MV-4-11 (cell line): Measurements from ENCODE around the gene JMJD6.
A peak's percentile ranks its signal among the peaks of the same experiment; 100 is the strongest.
"Not testable (repeated sequence)": the region's sequence is repeated elsewhere in the genome, so short reads cannot be mapped to it uniquely, and the experiment has no call there.

Experiments
- DNase-seq: peaks from one replicate; lab custom pipeline; 2025; lab: John Stamatoyannopoulos, UW

Gene JMJD6

GRCh38 chr17:76736349-76737081 is 10.1 kb upstream of the JMJD6 start:
- peak; percentile 31 for DNase-seq

GRCh38 chr17:76735586-76736348 is 9.4 kb upstream of the JMJD6 start:
- DNase-seq: no peak

DNA sequence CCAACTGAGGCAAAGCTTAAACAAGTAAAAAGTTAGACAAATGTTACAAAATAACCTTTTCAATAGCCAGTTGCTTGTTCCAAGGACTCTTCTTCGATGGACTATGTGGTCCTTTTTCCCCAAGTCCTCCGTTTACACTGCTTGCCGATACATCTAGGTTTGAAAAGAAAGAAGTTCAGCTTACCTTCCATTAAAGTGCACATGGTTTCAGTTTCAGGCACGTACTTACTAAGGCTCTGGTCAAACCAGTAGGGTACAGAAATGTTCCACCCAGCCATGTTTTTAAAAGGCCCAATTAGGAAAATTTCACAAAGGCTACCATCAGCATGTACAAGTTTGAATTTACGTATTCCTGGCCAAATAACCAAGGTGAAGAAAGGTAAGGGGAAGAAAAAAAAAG is 8.6 kb upstream of the JMJD6 start:
- DNase-seq: peak; percentile 35

DNA sequence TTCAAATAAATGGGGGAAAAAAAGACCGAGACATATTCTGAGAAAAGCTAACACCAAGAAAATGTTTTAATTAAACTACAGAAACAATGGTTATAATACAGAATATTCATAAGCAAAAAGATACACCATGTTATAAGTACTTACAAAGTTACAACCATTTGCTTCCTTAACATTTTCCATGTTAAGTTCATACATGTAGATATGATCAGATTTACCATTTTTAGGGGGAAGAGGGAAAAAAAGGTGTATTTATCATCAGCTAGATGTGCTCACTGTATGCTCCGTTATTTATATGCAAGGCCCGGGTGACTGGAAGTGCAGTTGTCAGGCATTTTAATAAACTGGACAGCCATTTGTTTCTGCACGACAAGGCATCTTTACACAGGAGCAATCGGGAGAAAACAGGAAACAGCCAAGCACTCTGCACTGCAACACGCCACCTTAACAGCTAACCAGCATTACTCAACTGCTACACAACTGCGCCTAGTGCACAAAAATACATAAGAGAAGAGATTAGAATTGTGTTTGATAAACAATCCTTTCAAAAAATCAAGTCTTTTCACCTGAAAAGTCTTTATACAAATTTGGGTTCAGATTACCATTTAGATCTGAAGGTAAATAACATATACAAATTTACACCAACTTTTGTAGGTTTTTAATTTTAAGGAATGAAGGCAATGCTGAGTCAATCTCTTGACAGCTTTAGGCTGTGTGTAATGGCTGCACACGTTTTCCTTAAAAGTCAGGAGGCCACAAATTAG is 7.9 kb upstream of the JMJD6 start:
- peak; percentile 46 for DNase-seq

DNA sequence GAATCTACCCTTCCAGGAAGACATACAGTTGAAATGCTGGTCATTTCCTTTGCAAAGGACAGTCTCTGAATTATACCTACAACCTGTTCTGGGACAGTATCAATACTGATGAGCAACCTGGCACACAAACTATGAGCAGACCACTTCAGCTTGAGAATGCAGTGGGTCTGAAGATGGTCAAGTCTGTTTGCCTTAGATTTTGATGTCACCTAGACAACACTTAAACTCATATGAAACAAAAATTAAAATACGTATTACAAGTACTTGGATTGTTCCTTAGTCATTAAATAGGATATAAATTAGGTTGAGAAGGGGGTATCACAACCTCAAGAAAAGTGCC is 7.2 kb upstream of the JMJD6 start:
- no peak for DNase-seq

- DNase-seq: no peak
Measured at GRCh38 chr17:76732734-76733617, 6.6 kb upstream of the JMJD6 start.

DNA sequence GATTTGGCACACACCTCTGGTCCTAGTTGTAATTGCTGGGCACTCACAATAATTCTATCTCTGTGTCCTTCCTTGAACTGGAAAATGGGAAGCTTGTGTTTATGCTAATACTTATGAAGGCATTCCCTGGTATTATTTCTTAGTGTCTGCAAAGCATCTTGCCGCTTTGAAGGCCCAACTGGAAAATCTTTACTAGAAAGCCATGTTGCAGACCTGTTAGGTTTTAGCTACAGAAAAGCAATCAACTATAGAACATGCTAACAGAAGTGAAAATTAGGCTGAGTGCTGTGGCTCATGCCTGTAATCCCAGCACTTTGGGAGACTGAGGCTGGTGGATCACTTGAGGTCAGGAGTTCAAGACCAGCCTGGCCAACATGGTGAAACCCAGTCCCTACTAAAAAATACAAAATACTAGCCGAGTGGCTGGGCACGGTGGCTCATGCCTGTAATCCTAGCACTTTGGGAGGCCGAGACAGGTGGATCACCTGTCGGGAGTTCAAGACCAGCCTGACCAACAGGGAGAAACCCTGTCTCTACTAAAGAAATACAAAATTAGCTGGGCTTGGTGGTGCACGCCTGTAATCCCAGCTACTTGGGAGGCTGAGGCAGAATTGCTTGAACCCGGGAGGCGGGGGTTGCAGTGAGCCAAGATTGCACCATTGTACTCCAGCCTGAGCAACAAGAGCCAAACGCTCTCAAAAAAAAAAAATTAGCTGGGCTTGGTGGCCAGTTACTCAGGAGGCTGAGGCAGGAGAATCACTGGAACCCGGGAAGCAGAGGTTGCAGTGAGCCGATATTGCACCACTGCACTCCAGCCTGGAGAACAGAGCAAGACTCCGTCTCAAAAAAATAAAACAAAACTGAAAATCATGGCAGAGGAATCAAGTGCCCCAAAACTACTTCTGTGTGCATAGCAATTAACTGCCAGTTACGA is 5.7 kb upstream of the JMJD6 start:
- not testable (repeated sequence) for DNase-seq

DNA sequence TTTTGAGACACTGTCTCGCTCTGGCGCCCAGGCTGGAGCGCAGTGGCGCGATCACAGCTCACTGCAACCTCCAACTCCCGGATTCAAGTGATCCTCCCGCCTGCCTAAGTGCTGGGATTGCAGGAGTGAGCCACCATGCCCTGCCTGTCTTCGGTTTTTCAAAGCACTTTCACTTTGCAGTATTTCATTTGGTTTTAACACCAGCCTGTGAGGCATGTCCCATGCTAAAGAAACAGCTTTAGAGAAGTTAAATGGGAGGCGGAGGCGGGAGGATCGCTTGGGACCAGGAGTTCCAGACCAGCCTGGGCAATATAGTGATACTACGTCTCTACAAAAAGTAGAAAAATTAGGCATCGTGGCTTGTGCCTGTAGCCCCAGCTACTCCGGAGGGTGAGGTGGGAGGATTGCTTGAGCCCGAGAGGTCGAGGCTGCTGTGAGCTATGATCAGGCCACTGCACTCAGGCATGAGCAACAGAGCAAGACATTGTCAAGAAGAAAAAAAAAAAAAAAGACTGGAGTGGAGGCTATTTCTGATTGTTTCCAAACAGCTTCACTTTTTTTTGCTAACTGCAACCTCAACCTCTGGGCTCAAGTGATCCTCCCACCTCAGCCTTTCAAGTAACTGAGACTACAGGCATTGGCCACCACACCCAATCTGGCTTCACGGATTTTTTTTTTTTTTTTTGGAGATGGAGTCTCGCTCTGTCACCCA is 1.5 kb upstream of the JMJD6 start:
- DNase-seq: peak; percentile 26

DNA sequence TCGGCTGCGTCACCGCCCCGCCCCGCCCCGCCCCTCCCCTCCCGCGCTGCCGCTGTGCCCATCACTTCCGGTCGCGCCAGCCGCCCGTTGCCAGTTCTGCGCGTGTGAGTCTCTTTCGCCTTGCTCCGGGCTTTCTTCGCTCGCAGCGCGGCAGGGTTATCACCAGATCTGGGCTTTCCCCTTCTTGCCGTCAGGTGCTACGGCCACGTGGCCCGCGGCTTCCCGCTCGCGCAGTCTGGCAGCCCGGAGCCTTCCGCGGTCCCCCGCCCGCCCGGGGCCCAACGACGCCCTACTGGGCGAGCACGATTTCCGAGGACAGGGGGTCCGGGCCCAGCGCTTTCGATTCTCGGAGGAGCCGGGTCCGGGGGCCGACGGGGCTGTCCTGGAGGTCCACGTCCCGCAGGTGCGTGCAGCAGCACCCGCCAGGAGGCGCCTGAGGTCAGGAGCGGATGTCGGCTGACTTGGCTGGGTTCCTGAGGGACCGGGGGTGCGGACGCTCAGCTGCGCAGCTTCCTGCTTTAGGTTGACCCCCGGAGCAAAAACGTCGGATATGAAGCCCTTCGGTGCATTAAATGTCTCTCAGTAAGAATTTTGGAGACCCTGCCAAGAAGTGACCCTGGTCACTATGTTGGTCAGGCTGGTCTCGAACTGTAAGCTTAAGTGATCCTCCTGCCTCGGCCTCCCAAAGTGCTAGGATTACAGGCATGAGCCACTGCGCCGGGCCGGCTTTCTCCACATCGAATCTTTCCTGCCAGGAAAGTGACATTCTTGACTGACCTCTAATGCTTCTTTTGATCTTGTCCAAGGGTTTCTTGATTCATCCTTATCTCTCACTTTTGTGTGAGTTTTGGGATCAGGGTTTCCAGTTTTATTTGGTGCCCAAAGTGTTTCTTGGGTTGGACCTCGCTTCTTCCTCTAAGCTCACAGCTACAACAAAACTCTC is 641 bp upstream of the JMJD6 start, which contains the start of gene METTL23:
Gene METTL23 (plus strand): TSS at position 64 of the 943 bp plus-strand sequence. CDS start 2,872 bp downstream, outside the sequence.
- peak; percentile 64 for DNase-seq

GRCh38 chr17:76725580-76726230 is 701 bp downstream of the JMJD6 start:
- DNase-seq: peak; percentile 47

GRCh38 chr17:76723812-76724211 is 2.6 kb downstream of the JMJD6 start:
- no peak for DNase-seq

GRCh38 chr17:76722977-76723376 is 3.4 kb downstream of the JMJD6 start:
- DNase-seq: not testable (repeated sequence)

DNA sequence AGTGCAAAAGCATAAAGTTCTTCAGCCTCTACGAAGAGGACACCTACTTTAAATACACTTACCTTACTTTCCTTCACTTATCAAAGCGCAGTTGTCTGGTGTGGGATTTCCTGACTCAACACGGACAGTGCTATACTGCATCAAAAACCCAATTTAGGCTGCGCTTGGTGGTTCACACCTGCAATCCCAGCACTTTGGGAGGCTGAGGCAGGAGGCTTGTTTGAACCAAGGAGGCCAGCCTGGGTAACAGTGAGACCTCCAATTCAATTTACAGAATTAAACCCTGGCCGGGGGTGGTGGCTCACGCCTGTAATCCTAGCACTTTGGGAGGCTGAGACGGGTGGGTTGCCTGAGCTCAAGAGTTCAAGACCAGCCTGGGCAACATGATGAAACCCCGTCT is 4.1 kb downstream of the JMJD6 start:
- no peak for DNase-seq

DNA sequence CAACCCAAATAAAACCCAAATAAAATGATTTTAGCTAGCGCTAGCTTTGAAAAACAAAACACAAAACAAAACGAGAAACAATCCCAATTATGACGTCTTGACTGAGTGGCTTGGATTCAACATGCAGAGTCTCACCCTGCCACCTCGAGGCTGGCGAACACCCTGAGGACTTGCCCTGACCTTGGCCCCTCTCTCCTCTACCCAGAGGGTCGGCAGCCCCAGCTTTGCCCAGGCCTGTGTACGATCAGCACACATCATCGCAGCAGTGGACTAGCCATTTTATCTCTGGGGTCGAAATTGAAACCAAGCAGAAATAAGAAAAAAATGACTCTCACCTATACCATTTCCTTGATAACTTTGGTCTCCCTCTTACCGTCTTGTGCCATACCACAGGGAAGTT is 4.9 kb downstream of the JMJD6 start:
- no peak for DNase-seq

GRCh38 chr17:76720941-76721340 is 5.5 kb downstream of the JMJD6 start:
- no peak for DNase-seq

DNA sequence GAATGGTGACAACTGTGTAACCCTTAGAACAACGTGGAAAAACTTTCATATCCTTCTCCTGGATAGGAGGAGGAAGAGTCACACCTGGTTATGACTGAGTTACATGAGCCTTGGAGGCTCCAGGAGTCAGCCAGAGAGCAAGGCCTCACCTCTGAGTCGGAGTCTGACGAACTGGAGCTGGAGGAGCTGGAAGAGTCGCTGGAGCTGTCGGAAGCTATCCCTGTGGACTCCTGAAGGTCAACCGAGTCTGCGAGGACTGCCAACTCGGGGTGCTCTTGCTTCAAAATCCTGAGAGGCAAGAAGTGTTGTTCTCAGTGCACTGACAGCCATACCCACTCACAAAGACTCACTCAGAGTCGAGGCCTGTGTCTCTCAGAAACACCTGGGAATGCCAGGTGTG is 6.2 kb downstream of the JMJD6 start:
- no peak for DNase-seq

DNA sequence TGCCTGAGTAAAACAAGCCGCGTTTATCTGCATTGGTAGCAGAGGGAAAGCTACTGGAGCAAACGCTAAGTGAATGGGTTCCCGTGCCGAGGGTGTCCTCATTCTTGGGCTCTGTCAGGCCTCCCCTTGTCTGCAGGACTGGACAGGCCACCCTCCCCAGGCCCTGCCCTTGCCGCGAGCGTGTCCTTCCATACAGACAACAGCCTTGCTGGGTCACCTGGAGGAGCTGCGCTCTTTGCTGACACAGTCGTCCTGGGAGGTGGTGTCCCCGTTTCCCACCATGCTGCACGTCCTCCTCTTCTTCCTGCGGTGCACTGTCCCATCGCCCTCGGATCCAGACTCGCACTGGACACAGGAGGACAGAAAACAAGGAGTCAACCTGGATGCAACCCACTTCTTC is 7.9 kb downstream of the JMJD6 start:
- DNase-seq: no peak

DNA sequence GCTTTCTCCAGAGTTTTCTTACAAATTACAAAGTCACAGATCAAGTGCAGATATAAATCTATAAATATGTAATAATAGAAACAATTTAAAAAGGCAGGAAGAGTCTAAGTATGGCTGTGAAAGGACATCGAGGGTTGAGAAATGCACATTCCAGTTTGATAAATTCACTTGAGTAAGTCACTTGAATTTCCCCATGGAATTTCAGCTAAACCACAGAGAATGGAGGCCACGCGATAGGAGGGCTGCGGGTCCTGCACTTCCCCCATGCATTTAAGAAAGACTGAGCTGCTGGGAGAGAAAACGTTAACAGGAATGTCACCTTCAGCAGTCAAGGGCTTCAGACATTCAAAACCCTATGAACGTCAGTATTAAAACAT is 9.6 kb downstream of the JMJD6 start:
- DNase-seq: peak; percentile 10
